ENCODE measurements around the gene KCNK6. TPM values are rescaled to one million over a fixed set of nuclear protein-coding genes. Genes with fewer than 3 reads are reported as not detected.

Gene KCNK6
- total RNA-seq, 1 experiment from 2014 or later: 5.3 TPM

DNA sequence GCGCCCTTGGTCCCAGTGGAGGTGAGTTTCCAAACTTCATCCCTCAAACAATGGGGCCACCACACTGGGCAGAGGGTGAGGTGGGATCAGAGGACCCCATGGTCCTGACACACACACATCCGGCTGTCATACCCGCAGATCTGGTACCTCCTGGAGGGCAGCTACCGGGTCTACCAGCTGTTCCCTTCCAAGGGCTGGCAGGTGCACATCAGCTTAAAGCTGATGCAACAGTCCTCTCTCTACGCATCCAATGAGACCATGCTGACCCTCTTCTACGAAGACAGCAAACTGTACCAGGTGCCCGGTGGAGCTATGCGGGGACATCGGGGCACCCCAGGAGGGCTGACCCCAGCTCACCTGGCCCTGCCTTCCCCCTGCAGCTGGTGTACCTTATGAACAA is 40.7 kb downstream of the KCNK6 start:
- Mint-ChIP-seq H3K36me3 (ENCODE audit: insufficient read depth, unreplicated experiment) (no peaks in the 10 kb centered on the region), H3K4me1 (ENCODE audit: insufficient read depth, unreplicated experiment) (no peaks in the 10 kb centered on the region), H3K27ac (ENCODE audit: low read depth, unreplicated experiment) (no peak overlapping the region), H3K27me3 (ENCODE audit: insufficient read depth, unreplicated experiment) (peaks cover 39% of the 10 kb centered on the region), H3K9me3 (ENCODE audit: unreplicated experiment) (no peaks in the 10 kb centered on the region), H3K4me3 (ENCODE audit: unreplicated experiment) (peak overlapping the region; percentile 80)
- POLR2A ChIA-PET: interaction anchor here (1.5 to 2.2 kb wide), 2 partner anchors 9 to 14 kb away, joined by 6 to 10 read pairs; partner anchors contain the start of gene PSMD8
- CTCF ChIA-PET: interaction anchor here (0.7 to 1.2 kb wide), 3 partner anchors 61 to 570 kb away, joined by 3 to 4 read pairs (median 3); partner anchors contain the start of genes MRPS12 and SARS2
- TF ChIP-seq, protein P1, sequence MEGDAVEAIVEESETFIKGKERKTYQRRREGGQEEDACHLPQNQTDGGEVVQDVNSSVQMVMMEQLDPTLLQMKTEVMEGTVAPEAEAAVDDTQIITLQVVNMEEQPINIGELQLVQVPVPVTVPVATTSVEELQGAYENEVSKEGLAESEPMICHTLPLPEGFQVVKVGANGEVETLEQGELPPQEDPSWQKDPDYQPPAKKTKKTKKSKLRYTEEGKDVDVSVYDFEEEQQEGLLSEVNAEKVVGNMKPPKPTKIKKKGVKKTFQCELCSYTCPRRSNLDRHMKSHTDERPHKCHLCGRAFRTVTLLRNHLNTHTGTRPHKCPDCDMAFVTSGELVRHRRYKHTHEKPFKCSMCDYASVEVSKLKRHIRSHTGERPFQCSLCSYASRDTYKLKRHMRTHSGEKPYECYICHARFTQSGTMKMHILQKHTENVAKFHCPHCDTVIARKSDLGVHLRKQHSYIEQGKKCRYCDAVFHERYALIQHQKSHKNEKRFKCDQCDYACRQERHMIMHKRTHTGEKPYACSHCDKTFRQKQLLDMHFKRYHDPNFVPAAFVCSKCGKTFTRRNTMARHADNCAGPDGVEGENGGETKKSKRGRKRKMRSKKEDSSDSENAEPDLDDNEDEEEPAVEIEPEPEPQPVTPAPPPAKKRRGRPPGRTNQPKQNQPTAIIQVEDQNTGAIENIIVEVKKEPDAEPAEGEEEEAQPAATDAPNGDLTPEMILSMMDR (IDR thresholded peaks at IDR 0.05; ENCODE audit: unreplicated experiment): no peak
- no peak for DNase-seq (ENCODE audit: unreplicated experiment)
- intact Hi-C loops (cut with micrococcal nuclease): no loop called here
- no TSS peak for BruUV-seq (replicated peaks)

DNA sequence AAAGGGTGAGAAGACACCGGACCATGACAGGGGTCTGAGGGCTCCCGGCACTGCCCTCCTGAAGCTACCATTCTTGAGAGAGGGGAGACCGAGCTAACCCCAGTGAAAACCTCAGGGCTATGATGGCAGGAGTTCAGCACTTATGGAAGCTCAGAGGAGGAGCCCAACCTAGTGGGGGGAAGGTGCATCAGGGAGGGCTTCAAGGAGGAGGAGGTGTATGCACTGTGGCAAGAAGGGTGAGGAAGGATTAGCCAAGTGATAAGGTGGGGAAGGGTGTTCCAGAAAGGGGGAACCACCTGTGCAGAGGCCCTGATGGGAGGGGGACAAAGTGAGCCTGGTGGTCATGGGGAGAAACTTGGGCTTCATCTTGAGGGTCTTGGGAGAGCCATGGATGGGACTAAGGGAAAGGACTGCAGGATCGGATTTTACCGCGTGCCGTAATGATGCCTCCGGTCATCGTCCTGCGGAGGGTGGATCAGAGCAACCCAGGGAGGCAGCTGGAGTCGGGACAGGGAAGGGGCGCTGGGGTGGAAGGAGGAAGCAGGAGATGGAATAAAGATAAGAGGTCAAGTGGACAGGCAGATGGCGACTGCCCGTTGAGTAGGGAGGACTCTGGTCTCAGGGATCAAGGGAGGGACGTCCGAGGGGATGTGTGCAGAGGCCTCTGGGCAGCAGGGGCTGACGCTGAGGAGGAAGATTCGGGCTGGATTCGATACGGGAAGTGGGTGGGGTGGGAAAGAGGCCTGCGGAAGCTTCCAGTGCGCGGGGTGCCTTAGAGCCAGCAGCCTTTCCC is 41.4 kb downstream of the KCNK6 start:
- H3K36me3 Mint-ChIP-seq (ENCODE audit: insufficient read depth, unreplicated experiment): no peaks in the 10 kb centered on the region

GRCh38 chr19:38361633-38362075 is 42.0 kb downstream of the KCNK6 start:
- Mint-ChIP-seq H3K4me3 (ENCODE audit: unreplicated experiment) (peak overlapping the region; percentile 80), H3K9me3 (ENCODE audit: unreplicated experiment) (no peaks in the 10 kb centered on the region), H3K27me3 (ENCODE audit: insufficient read depth, unreplicated experiment) (peaks cover 29% of the 10 kb centered on the region), H3K36me3 (ENCODE audit: insufficient read depth, unreplicated experiment) (no peaks in the 10 kb centered on the region), H3K27ac (ENCODE audit: low read depth, unreplicated experiment) (no peak overlapping the region), H3K4me1 (ENCODE audit: insufficient read depth, unreplicated experiment) (no peaks in the 10 kb centered on the region)
- no TSS peak for BruUV-seq (replicated peaks)
- ChIA-PET CTCF (interaction anchor here (0.7 to 1.0 kb wide), 2 partner anchors 10 to 24 kb away, joined by 3 to 6 read pairs; no protein-coding TSS in a partner anchor), POLR2A (interaction anchor here (1.0 to 1.4 kb wide), 5 partner anchors 13 to 97 kb away, joined by 3 to 13 read pairs (median 5); partner anchors contain the start of genes C19orf33, CATSPERG and PSMD8)
- DNase-seq (ENCODE audit: unreplicated experiment): peak; percentile 80
- intact Hi-C loops (cut with micrococcal nuclease): loop anchor here (1.0 kb wide), 1 partner anchor 9 kb away; no protein-coding TSS in a partner anchor
- TF ChIP-seq, protein P1 (IDR thresholded peaks at IDR 0.05; ENCODE audit: unreplicated experiment): no peak

More for the DNA sequence above, 41.4 kb downstream of the KCNK6 start:
- ChIA-PET CTCF (interaction anchor here (0.6 to 1.2 kb wide), 5 partner anchors 9 to 761 kb away, joined by 3 to 6 read pairs (median 3); partner anchors contain the start of genes MRPS12 and SARS2), POLR2A (interaction anchor here (1.0 to 2.2 kb wide), 3 partner anchors 10 to 57 kb away, joined by 6 to 10 read pairs (median 8); partner anchors contain the start of genes C19orf33 and PSMD8)
- intact Hi-C loops (cut with micrococcal nuclease): loop anchor here (1.0 kb wide), 1 partner anchor 9 kb away; no protein-coding TSS in a partner anchor
- no peaks in the 10 kb centered on the region for H3K9me3 Mint-ChIP-seq (ENCODE audit: unreplicated experiment)
- H3K4me1 Mint-ChIP-seq (ENCODE audit: insufficient read depth, unreplicated experiment): no peaks in the 10 kb centered on the region
- H3K27ac Mint-ChIP-seq (ENCODE audit: low read depth, unreplicated experiment): no peak overlapping the region
- peaks cover 35% of the 10 kb centered on the region for H3K27me3 Mint-ChIP-seq (ENCODE audit: insufficient read depth, unreplicated experiment)
- no peak for DNase-seq (ENCODE audit: unreplicated experiment)
- TF ChIP-seq, protein P1 (IDR thresholded peaks at IDR 0.05; ENCODE audit: unreplicated experiment): no peak
- BruUV-seq (replicated peaks): no TSS peak
- peak overlapping the region; percentile 80 for H3K4me3 Mint-ChIP-seq (ENCODE audit: unreplicated experiment)

All from MCF 10A (cell line).